Kidney epithelial cell (primary cell): ENCODE results near the gene ZMYND11. TPM values are rescaled to one million over a fixed set of nuclear protein-coding genes. Genes with fewer than 3 reads are reported as not detected.

ENCODE experiments used
- DNase-seq: peaks from one replicate; pipeline ENCODE4 v3.0.0-alpha.2; 2010; ENCODE audit warnings: low read depth
- H3K27me3 ChIP-seq: 2 replicates; pipeline ENCODE4 v1.6.0; 2011; ENCODE audit warnings: low read length; ENCODE audit not compliant: control insufficient read depth, insufficient read depth
- H3K36me3 ChIP-seq: 2 replicates; pipeline ENCODE4 v1.5.1; 2011; ENCODE audit warnings: low read length; ENCODE audit not compliant: control insufficient read depth, insufficient read depth
- H3K4me3 ChIP-seq: 2 replicates; pipeline ENCODE4 v1.5.1; 2011; ENCODE audit warnings: low read depth, mild to moderate bottlenecking, control low read depth, low read length
- total RNA-seq: library from RNA; depleted of rRNA; stranded (reverse); fragments of >200 nt; gene quantifications from 2 replicates; pipeline ENCODE4 v1.2.3, GENCODE V29; 2015
- TF ChIP-seq, protein P1 (sequence below): IDR thresholded peaks from 2 replicates; pipeline ENCODE4 v1.5.1; 2011; ENCODE audit warnings: mild to moderate bottlenecking, moderate library complexity, low read length, control low read depth, inconsistent platforms; ENCODE audit not compliant: insufficient read depth, poor library complexity, severe bottlenecking

ZMYND11 gene
- total RNA-seq, 1 donor from 2014 or later: 60.0 TPM

DNA sequence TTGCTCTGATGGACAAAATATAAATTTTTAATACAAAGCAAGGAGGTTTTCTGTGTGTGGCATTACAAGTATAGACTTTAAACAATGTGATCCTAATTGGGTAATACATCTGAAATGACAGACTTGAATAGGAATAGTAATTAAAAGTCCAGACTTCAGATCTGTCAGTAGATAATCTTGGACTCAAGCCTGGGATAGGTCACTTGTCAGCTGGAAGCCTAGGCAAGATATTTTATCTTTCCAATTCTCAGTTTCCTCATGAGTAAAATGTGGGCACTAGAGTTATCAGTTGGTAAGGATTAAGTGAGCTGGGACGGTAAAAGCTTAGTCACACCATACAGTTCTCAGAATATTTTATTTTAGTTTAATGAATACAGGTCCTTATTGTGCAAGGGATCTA is 10.4 kb upstream of the ZMYND11 start:
- no peak overlapping the region for H3K4me3 ChIP-seq
- DNase-seq: no peak
- no peaks in the 10 kb centered on the region for H3K27me3 ChIP-seq
- no peaks in the 10 kb centered on the region for H3K36me3 ChIP-seq
- TF ChIP-seq, protein P1, sequence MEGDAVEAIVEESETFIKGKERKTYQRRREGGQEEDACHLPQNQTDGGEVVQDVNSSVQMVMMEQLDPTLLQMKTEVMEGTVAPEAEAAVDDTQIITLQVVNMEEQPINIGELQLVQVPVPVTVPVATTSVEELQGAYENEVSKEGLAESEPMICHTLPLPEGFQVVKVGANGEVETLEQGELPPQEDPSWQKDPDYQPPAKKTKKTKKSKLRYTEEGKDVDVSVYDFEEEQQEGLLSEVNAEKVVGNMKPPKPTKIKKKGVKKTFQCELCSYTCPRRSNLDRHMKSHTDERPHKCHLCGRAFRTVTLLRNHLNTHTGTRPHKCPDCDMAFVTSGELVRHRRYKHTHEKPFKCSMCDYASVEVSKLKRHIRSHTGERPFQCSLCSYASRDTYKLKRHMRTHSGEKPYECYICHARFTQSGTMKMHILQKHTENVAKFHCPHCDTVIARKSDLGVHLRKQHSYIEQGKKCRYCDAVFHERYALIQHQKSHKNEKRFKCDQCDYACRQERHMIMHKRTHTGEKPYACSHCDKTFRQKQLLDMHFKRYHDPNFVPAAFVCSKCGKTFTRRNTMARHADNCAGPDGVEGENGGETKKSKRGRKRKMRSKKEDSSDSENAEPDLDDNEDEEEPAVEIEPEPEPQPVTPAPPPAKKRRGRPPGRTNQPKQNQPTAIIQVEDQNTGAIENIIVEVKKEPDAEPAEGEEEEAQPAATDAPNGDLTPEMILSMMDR: no peak

DNA sequence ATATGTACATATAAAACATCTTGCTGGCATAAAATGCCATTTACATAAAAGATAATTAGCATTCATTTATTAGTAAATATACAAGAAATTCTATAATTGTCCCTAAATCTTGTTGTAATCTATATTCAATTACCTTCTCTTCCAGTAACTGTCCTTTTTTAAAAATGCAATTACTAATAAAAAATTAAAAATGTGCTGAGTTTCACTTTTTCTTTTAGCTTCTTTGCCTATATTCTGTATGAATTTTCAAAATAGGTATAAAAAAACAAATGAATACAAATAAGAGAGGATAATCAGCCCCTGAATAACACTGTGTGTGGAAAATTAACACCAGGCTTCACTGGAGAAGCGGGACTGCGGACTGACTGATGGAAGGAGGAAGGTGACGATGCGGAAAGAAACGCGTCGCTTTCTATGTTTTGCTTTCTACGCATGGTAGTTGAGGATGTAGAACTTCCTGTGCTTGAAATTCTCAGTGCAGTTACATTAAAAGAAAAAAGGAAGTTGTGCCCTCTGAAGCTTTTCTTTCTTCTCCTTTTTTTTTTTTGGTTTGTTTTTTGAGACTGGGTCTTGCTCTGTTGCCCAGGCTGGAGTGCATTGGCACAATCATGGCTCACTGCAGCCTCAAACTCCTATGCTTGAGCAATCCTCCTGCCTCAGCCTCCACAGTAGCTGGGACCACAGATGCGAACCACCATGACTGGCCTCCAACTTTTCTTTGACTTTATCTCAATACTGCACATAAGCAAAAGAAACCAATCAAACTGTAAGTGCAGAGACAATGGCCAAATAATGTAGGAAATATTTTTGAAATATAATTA is 7.4 kb upstream of the ZMYND11 start:
- no peaks in the 10 kb centered on the region for H3K27me3 ChIP-seq
- no peak overlapping the region for H3K4me3 ChIP-seq
- no peak for DNase-seq
- TF ChIP-seq, protein P1: no peak
- no peaks in the 10 kb centered on the region for H3K36me3 ChIP-seq

DNA sequence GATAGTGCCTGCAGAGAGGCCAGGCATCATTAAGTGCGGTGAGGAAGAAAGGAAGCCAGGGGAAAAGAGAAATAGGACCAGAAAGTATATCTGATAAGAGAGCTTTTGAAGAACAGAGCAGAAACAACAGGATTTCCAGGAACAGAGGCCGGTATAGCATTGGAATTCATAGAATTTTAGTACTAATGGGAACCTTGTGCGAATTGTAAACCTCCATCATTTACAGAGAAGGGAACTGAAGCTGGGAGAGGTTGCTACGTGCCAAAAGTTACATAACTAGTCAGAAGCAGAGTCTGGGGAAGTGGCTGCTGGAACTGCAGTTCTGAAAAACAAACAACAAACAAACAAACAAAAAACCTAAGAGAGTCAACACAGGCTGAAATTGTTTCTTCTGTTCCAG is 5.4 kb upstream of the ZMYND11 start:
- TF ChIP-seq, protein P1: no peak
- no peak overlapping the region for H3K4me3 ChIP-seq
- no peak for DNase-seq
- H3K36me3 ChIP-seq: no peaks in the 10 kb centered on the region
- no peaks in the 10 kb centered on the region for H3K27me3 ChIP-seq

DNA sequence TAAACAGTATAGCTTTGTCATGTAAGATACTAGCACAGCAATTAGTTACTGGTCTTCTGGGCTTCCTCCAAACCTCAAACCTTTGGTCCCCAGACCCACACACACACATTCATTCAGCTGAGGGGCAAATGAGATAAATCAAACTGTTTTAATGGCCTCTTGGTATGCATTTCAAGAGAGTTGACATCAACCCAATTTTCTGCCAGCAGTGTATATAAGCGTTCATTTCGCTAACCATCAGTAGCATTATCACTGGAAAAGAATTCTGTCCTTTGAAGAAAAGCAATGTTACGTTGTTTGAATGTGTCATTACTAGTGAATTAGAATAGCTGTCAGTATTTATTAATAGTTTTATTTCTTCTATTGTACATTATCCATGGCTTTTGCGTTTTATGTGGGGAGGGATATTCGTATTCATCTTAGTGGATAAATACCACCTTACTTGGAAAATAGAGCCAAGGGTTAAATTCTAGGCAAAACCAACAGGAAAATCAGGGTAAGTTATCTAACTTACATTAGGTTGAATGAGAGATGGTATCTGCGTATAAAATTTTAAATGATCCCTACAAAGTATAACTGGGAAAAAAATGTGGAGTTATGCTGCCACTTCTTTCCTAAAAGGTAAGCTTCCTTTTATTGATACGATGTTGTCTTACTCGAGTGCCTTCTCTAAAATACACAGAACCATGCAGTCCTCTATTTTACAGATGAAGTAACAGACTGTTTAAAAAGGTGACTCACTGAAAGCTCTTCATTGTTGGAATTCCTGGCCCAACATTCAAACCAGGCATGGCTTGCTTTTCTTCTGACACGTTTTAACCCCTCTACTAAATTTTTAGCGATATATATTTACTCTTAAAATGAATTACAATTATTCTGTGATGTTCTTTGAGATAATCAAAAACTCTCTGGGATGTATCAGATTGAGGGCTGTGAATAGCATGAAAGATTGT is 2.0 kb upstream of the ZMYND11 start:
- H3K27me3 ChIP-seq: no peaks in the 10 kb centered on the region
- H3K36me3 ChIP-seq: no peaks in the 10 kb centered on the region
- DNase-seq: peak; percentile 54
- TF ChIP-seq, protein P1: no peak
- H3K4me3 ChIP-seq: no peak overlapping the region

DNA sequence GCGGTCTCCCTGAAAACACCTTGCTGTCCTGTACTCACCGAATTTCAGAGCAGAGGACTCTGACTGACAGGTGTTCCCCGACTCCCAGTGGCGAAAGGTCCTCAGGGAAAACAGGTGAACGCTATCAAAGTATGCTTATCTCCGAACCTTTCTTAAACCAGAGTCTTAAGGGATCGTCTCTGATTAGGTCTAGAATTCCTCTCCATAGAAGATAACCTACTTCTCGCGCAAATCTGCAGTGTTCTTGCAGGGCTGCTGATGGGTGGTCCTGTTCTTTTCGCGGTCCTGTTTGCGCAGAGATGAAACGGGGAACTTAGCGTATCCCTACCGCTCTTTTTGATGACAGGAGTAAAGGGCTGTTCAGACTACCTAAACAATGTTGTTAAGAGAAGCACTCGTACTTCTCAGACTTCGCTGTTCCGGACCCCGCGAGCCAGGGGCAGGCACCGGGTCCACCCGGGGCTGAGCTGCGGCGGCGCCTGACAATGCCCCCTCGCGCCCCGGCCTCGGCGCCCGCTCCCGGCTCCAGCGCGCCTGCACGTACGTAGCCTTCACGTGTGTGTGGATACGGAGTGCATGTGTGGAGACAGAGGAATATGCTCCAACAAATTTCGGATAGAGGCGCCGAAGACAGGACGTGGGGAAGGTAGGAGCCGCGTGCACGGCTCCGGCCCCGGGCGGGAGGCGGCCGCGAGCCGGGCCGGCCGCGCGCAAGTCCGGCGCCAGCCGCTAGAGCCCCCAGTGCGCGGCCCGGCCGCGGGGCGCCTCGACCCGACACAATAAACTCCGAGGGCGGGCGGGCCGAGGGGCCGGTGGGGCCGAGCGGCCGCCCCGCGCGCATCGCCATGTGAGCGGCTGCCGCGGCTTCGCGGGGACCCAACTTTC is 766 bp upstream of the ZMYND11 start:
- TF ChIP-seq, protein P1: no peak
- peak overlapping the region; percentile 81 for H3K4me3 ChIP-seq
- DNase-seq: no peak
- no peaks in the 10 kb centered on the region for H3K36me3 ChIP-seq
- H3K27me3 ChIP-seq: no peaks in the 10 kb centered on the region
